ENCODE data around the gene CLEC16A.
A peak's percentile ranks its signal among the peaks of the same experiment; 100 is the strongest.

The CLEC16A gene

GRCh38 chr16:11198828-11199227 is 254.5 kb downstream of the CLEC16A start:
- no peak overlapping the region for H3K4me3 Mint-ChIP-seq
- no peak overlapping the region for H3K27ac Mint-ChIP-seq
- peaks cover 10 to 36% of the 10 kb centered on the region in 2 donors for H3K27me3 Mint-ChIP-seq
- peaks cover under 1% of the 10 kb centered on the region for H3K36me3 Mint-ChIP-seq (ENCODE audit: insufficient read depth)
- no peaks in the 10 kb centered on the region for H3K9me3 Mint-ChIP-seq
- H3K4me1 Mint-ChIP-seq (ENCODE audit: low read depth in 2 of 2), result peaks cover 5 to 6% of the 10 kb centered on the region in 2 donors
- DNase-seq (no peak), ATAC-seq (replicated peaks) (no peak)

- Mint-ChIP-seq H3K4me1 (ENCODE audit: low read depth in 2 of 2) (peaks cover 0 to 6% of the 10 kb centered on the region in 2 donors), H3K36me3 (ENCODE audit: insufficient read depth) (no peaks in the 10 kb centered on the region), H3K27me3 (peaks cover 10 to 36% of the 10 kb centered on the region in 2 donors), H3K27ac (no peak overlapping the region), H3K9me3 (no peaks in the 10 kb centered on the region), H3K4me3 (no peak overlapping the region)
- DNase-seq, result no peak
- ATAC-seq (replicated peaks), result no peak
These were observed 256.2 kb downstream of the CLEC16A start for GRCh38 chr16:11200592-11200991.

DNA sequence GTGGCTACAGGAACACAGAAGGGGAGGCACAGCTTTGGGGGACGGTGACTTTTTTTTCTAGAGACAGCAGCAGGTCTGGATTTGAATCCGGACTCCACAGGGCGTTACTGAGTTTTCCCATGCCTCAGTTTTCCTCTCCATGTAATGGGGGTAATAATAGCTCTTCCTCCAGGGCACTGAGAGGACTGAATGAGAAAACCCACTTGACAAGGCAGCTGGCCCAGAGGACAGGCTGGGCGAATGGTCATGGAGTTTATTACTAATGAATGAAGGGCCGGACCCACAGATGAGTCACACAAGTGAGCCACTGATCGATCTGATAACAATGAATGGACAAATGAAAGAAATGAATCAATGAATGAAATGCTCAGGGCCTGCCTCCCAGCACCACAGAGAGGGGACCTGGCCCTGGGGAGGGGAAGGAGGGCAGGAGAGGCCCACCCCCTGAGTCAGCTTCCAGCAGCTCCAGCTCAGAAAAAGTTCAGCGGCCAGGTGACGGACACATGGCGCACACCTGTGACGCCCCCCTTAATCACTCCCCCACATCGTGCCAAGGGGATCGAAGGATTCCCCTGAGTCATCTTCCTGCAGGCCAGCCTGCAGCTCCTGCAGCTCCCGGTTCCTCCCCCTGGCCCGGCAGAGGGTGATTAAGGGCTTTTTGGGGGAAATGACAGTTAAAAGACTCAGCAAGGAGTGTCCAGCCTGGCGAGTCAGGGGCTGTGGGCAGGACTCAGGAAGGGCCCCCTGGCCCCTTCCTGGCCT is 257.3 kb downstream of the CLEC16A start:
- ATAC-seq (replicated peaks), result no peak
- H3K27ac Mint-ChIP-seq, result peak overlapping the region in 1 of 2 donors; percentile 65
- DNase-seq, result no peak
- H3K36me3 Mint-ChIP-seq (ENCODE audit: insufficient read depth), result no peaks in the 10 kb centered on the region
- H3K4me1 Mint-ChIP-seq (ENCODE audit: low read depth in 2 of 2), result peaks cover 3 to 12% of the 10 kb centered on the region in 2 donors
- H3K27me3 Mint-ChIP-seq, result peaks cover 10 to 36% of the 10 kb centered on the region in 2 donors
- H3K4me3 Mint-ChIP-seq, result no peak overlapping the region
- no peaks in the 10 kb centered on the region for H3K9me3 Mint-ChIP-seq

GRCh38 chr16:11202260-11203091 is 258.1 kb downstream of the CLEC16A start:
- ATAC-seq (replicated peaks) (no peak), DNase-seq (no peak)
- peak overlapping the region; percentile 35 to 65 for H3K27ac Mint-ChIP-seq
- H3K27me3 Mint-ChIP-seq, result peaks cover 10 to 36% of the 10 kb centered on the region in 2 donors
- H3K36me3 Mint-ChIP-seq (ENCODE audit: insufficient read depth), result no peaks in the 10 kb centered on the region
- H3K4me3 Mint-ChIP-seq, result no peak overlapping the region
- peaks cover 10 to 20% of the 10 kb centered on the region in 2 donors for H3K4me1 Mint-ChIP-seq (ENCODE audit: low read depth in 2 of 2)
- H3K9me3 Mint-ChIP-seq, result no peaks in the 10 kb centered on the region

GRCh38 chr16:11203111-11203623 is 258.8 kb downstream of the CLEC16A start:
- H3K4me3 Mint-ChIP-seq, result no peak overlapping the region
- DNase-seq (no peak), ATAC-seq (replicated peaks) (no peak)
- no peaks in the 10 kb centered on the region for H3K36me3 Mint-ChIP-seq (ENCODE audit: insufficient read depth)
- peaks cover 10 to 30% of the 10 kb centered on the region in 2 donors for H3K27me3 Mint-ChIP-seq
- no peaks in the 10 kb centered on the region for H3K9me3 Mint-ChIP-seq
- H3K27ac Mint-ChIP-seq, result peak overlapping the region in 1 of 2 donors; percentile 35
- H3K4me1 Mint-ChIP-seq (ENCODE audit: low read depth in 2 of 2), result peaks cover 10 to 18% of the 10 kb centered on the region in 2 donors

GRCh38 chr16:11204513-11205047 is 260.2 kb downstream of the CLEC16A start:
- no peak for ATAC-seq (replicated peaks)
- no peak for DNase-seq

GRCh38 chr16:11205065-11205699 is 260.8 kb downstream of the CLEC16A start:
- H3K4me3 Mint-ChIP-seq, result no peak overlapping the region
- no peak for ATAC-seq (replicated peaks)
- no peak overlapping the region for H3K27ac Mint-ChIP-seq
- H3K9me3 Mint-ChIP-seq, result no peaks in the 10 kb centered on the region
- peaks cover 10 to 19% of the 10 kb centered on the region in 2 donors for H3K27me3 Mint-ChIP-seq
- no peaks in the 10 kb centered on the region for H3K36me3 Mint-ChIP-seq (ENCODE audit: insufficient read depth)
- DNase-seq, result no peak
- peaks cover 10 to 14% of the 10 kb centered on the region in 2 donors for H3K4me1 Mint-ChIP-seq (ENCODE audit: low read depth in 2 of 2)

More at GRCh38 chr16:11204513-11205047, 260.2 kb downstream of the CLEC16A start:
- Mint-ChIP-seq H3K27me3 (peaks cover 10 to 19% of the 10 kb centered on the region in 2 donors), H3K4me1 (ENCODE audit: low read depth in 2 of 2) (peaks cover 10 to 14% of the 10 kb centered on the region in 2 donors), H3K4me3 (no peak overlapping the region), H3K9me3 (no peaks in the 10 kb centered on the region), H3K27ac (no peak overlapping the region), H3K36me3 (ENCODE audit: insufficient read depth) (no peaks in the 10 kb centered on the region)

- H3K9me3 Mint-ChIP-seq, result no peaks in the 10 kb centered on the region
- ATAC-seq (replicated peaks), result no peak
- peak overlapping the region in 1 of 2 donors; percentile 59 for H3K27ac Mint-ChIP-seq
- H3K36me3 Mint-ChIP-seq (ENCODE audit: insufficient read depth), result no peaks in the 10 kb centered on the region
- no peak overlapping the region for H3K4me3 Mint-ChIP-seq
- peaks cover 12 to 19% of the 10 kb centered on the region in 2 donors for H3K27me3 Mint-ChIP-seq
- DNase-seq, result no peak
- H3K4me1 Mint-ChIP-seq (ENCODE audit: low read depth in 2 of 2), result peaks cover 10 to 14% of the 10 kb centered on the region in 2 donors
These were observed 261.6 kb downstream of the CLEC16A start for GRCh38 chr16:11205754-11206581.

- Mint-ChIP-seq H3K27ac (peak overlapping the region in 1 of 2 donors; percentile 59), H3K4me1 (ENCODE audit: low read depth in 2 of 2) (peaks cover 10 to 14% of the 10 kb centered on the region in 2 donors)
These were observed 263.3 kb downstream of the CLEC16A start for GRCh38 chr16:11207646-11208045.

DNA sequence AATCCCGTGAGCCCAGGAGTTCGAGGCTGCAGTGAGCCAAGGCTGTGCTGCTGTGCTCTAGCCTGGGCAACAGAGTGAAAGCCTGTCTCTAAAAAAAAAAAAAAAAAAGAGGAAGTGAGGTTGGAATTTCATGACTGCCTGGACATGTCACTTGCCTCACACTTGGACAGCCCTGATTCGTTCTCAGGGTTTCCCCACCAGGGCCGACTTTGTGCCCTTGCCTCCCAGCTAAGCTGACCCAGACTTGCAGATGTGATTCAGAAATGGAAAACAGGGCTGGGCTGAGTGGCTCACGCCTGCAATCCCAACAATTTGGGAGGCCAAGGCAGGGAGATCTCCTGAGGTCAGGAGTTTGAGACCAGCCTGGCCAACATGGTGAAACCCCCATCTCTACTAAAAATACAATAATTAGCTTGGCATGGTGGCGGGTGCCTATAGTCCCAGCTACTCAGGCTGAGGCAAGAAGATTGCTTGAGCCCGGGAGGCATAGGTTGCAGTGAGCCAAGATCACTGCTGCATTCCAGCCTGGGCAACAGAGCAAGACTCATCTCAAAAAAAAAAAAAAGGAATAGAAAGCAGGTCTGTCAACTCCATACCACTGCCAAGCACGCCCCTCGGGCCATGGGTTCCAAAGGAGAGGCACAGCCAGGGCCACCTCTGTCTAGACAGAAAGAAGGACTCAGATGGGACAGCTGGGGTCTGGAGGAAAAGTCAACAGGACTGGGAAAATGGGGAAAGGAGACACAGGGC is 264.7 kb downstream of the CLEC16A start:
- Mint-ChIP-seq H3K4me3 (no peak overlapping the region), H3K36me3 (ENCODE audit: insufficient read depth) (no peaks in the 10 kb centered on the region), H3K4me1 (ENCODE audit: low read depth in 2 of 2) (peaks cover 10 to 14% of the 10 kb centered on the region in 2 donors), H3K27me3 (peaks cover 10 to 18% of the 10 kb centered on the region in 2 donors), H3K27ac (no peak overlapping the region), H3K9me3 (no peaks in the 10 kb centered on the region)
- DNase-seq (no peak), ATAC-seq (replicated peaks) (no peak)

More at GRCh38 chr16:11207646-11208045, 263.3 kb downstream of the CLEC16A start:
- Mint-ChIP-seq H3K4me3 (no peak overlapping the region), H3K27me3 (peaks cover 10 to 18% of the 10 kb centered on the region in 2 donors), H3K9me3 (no peaks in the 10 kb centered on the region), H3K36me3 (ENCODE audit: insufficient read depth) (no peaks in the 10 kb centered on the region)
- ATAC-seq (replicated peaks), result no peak
- no peak for DNase-seq

DNA sequence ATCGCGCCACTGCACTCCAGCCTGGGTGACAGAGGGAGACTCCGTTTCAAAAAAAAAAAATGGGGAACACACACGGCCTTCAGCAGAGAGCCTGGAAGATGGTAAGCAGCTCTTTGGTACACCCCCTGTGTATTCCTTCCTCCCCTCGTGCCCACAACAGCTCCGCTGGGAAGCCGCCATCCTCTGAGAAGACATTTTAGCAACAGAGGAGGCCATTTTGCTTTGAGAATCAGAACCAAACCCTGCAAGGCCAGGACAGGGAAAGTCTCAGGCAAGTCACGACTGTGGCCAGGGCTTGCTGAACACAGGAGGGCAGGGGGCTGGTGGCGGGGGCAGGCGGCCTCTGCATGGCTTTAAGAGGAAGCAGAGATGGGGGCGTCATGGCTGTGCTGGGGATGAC is 265.9 kb downstream of the CLEC16A start:
- H3K36me3 Mint-ChIP-seq (ENCODE audit: insufficient read depth), result no peaks in the 10 kb centered on the region
- H3K27me3 Mint-ChIP-seq, result peaks cover 10 to 18% of the 10 kb centered on the region in 2 donors
- ATAC-seq (replicated peaks), result no peak

More for the DNA sequence above, 265.9 kb downstream of the CLEC16A start:
- Mint-ChIP-seq H3K4me1 (ENCODE audit: low read depth in 2 of 2) (peaks cover 10 to 14% of the 10 kb centered on the region in 2 donors), H3K9me3 (no peaks in the 10 kb centered on the region), H3K27ac (no peak overlapping the region), H3K4me3 (no peak overlapping the region)
- DNase-seq, result no peak

Data from effector memory CD8-positive, alpha-beta T cell (primary cell).